Suprapubic skin (tissue), 3 donors: ENCODE measurements around the gene KDM5A.

ENCODE experiments used
- EP300 ChIP-seq: sonication (generic); formaldehyde crosslinking; IDR thresholded peaks from one replicate; pipeline ENCODE4 v1.6.1; 2017; ENCODE audit warnings: antibody characterized with exemption
- POLR2A ChIP-seq, 2 donors: fragments of 450-650 bp; IDR thresholded peaks; one replicate each; pipeline ENCODE4 v1.6.1; 2017; ENCODE audit warnings: antibody characterized with exemption in 2 of 2, mild to moderate bottlenecking in 2 of 2, moderate library complexity in 2 of 2
- TF ChIP-seq, protein P1 (sequence below), 2 donors: fragments of 200-600 bp in 1 of 2; fragments of 450-650 bp in 1 of 2; sonication (generic) in 1 of 2; IDR thresholded peaks; one replicate each; pipeline ENCODE4 v1.5.1; 2016 to 2019; ENCODE audit warnings: antibody characterized with exemption in 2 of 2, mild to moderate bottlenecking in 1 of 2, moderate library complexity in 1 of 2

DNA sequence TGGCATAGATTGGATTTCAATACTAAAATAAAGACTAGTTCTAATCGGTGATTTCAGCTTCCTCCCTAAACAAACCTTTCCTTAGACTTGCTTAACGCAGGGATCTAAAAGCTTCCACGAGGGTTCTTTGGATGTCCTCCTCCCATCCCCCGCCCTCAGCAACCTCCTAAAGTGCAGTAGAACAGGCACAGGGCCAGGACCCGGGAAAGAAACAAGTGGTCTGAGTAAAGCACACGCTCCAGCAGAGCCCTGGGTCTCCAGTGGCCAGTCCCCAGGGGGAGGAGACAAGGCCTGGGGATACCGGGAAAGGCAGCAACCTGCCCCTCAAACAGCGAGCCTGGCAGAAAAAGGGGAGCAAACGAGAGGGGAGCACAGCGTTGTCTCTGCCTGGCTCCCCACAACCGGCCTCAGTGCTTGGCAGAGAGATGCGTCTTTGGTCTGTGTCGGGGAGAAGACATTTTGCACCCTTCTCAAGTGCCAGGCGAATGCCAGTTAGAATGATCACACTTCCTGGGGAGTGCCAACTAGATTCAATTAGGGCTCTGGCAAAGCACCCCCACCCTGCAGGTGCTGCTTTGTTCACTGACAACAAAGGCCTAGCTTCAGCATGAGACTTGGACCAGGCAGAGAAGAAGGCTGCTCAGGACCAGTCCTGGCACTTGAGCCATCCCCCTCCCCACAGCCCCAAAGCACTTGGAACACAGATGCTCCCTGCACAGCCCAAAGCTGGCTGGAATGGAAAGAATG, 158.0 kb downstream of the KDM5A start:
- TF ChIP-seq EP300, result no peak
- no peak for TF ChIP-seq POLR2A (IDR thresholded peaks at IDR 0.05)
- TF ChIP-seq, protein P1, sequence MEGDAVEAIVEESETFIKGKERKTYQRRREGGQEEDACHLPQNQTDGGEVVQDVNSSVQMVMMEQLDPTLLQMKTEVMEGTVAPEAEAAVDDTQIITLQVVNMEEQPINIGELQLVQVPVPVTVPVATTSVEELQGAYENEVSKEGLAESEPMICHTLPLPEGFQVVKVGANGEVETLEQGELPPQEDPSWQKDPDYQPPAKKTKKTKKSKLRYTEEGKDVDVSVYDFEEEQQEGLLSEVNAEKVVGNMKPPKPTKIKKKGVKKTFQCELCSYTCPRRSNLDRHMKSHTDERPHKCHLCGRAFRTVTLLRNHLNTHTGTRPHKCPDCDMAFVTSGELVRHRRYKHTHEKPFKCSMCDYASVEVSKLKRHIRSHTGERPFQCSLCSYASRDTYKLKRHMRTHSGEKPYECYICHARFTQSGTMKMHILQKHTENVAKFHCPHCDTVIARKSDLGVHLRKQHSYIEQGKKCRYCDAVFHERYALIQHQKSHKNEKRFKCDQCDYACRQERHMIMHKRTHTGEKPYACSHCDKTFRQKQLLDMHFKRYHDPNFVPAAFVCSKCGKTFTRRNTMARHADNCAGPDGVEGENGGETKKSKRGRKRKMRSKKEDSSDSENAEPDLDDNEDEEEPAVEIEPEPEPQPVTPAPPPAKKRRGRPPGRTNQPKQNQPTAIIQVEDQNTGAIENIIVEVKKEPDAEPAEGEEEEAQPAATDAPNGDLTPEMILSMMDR (IDR thresholded peaks at IDR 0.05), result no peak
